Kidney epithelial cell (primary cell): Measurements from ENCODE around the gene HPCAL1. TPM values are rescaled to one million over a fixed set of nuclear protein-coding genes. Genes with fewer than 3 reads are reported as not detected.

ENCODE experiments used
- DNase-seq: peaks from one replicate; pipeline ENCODE4 v3.0.0-alpha.2; 2010; ENCODE audit warnings: low read depth
- H3K27me3 ChIP-seq: 2 replicates; pipeline ENCODE4 v1.6.0; 2011; ENCODE audit warnings: low read length; ENCODE audit not compliant: control insufficient read depth, insufficient read depth
- H3K36me3 ChIP-seq: 2 replicates; pipeline ENCODE4 v1.5.1; 2011; ENCODE audit warnings: low read length; ENCODE audit not compliant: control insufficient read depth, insufficient read depth
- H3K4me3 ChIP-seq: 2 replicates; pipeline ENCODE4 v1.5.1; 2011; ENCODE audit warnings: low read depth, mild to moderate bottlenecking, control low read depth, low read length
- total RNA-seq: library from RNA; depleted of rRNA; stranded (reverse); fragments of >200 nt; gene quantifications from 2 replicates; pipeline ENCODE4 v1.2.3, GENCODE V29; 2015
- TF ChIP-seq, protein P1 (sequence below): IDR thresholded peaks from 2 replicates; pipeline ENCODE4 v1.5.1; 2011; ENCODE audit warnings: mild to moderate bottlenecking, moderate library complexity, low read length, control low read depth, inconsistent platforms; ENCODE audit not compliant: insufficient read depth, poor library complexity, severe bottlenecking

Gene HPCAL1
- total RNA-seq, 1 donor from 2014 or later: 33.7 TPM

GRCh38 chr2:10392951-10393639 lies 90.4 kb downstream of the HPCAL1 start:
- no peaks in the 10 kb centered on the region for H3K27me3 ChIP-seq
- H3K36me3 ChIP-seq: no peaks in the 10 kb centered on the region
- TF ChIP-seq, protein P1, sequence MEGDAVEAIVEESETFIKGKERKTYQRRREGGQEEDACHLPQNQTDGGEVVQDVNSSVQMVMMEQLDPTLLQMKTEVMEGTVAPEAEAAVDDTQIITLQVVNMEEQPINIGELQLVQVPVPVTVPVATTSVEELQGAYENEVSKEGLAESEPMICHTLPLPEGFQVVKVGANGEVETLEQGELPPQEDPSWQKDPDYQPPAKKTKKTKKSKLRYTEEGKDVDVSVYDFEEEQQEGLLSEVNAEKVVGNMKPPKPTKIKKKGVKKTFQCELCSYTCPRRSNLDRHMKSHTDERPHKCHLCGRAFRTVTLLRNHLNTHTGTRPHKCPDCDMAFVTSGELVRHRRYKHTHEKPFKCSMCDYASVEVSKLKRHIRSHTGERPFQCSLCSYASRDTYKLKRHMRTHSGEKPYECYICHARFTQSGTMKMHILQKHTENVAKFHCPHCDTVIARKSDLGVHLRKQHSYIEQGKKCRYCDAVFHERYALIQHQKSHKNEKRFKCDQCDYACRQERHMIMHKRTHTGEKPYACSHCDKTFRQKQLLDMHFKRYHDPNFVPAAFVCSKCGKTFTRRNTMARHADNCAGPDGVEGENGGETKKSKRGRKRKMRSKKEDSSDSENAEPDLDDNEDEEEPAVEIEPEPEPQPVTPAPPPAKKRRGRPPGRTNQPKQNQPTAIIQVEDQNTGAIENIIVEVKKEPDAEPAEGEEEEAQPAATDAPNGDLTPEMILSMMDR: no peak
- no peak for DNase-seq
- H3K4me3 ChIP-seq: no peak overlapping the region

GRCh38 chr2:10393640-10393982 lies 90.9 kb downstream of the HPCAL1 start:
- TF ChIP-seq, protein P1: no peak
- H3K27me3 ChIP-seq: no peaks in the 10 kb centered on the region
- no peak overlapping the region for H3K4me3 ChIP-seq
- DNase-seq: no peak
- no peaks in the 10 kb centered on the region for H3K36me3 ChIP-seq

GRCh38 chr2:10395893-10396292 lies 93.2 kb downstream of the HPCAL1 start:
- TF ChIP-seq, protein P1: no peak
- no peak for DNase-seq
- no peaks in the 10 kb centered on the region for H3K36me3 ChIP-seq
- no peaks in the 10 kb centered on the region for H3K27me3 ChIP-seq
- no peak overlapping the region for H3K4me3 ChIP-seq

- Histone ChIP-seq H3K4me3 (no peak overlapping the region), H3K36me3 (no peaks in the 10 kb centered on the region), H3K27me3 (no peaks in the 10 kb centered on the region)
- no peak for DNase-seq
- TF ChIP-seq, protein P1: no peak
Observed at GRCh38 chr2:10396464-10396863, 93.8 kb downstream of the HPCAL1 start.

- Histone ChIP-seq H3K4me3 (no peak overlapping the region), H3K36me3 (no peaks in the 10 kb centered on the region), H3K27me3 (no peaks in the 10 kb centered on the region)
- TF ChIP-seq, protein P1: no peak
- DNase-seq: no peak
Observed at GRCh38 chr2:10397297-10397875, 94.7 kb downstream of the HPCAL1 start.

DNA sequence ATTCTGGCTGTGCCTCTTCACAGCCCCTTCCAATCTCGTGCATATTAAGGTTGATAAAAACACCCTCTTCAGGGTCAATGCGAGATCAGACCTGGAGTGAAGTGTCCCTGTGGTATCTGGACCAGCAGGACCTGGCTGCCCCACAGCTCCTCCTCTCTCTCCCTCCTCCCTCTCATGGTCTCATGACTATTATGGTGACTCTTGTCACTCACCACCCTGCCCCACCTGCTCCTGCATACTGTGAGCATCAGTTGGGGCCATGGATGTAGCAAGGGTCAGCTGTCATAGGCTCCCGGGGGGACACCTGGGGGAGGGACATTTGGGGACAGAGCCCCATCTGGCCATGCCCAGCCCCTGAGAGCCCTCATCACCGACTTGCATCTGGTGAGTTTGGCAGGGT lies 95.2 kb downstream of the HPCAL1 start:
- TF ChIP-seq, protein P1: no peak
- Histone ChIP-seq H3K36me3 (no peaks in the 10 kb centered on the region), H3K27me3 (no peaks in the 10 kb centered on the region), H3K4me3 (no peak overlapping the region)
- no peak for DNase-seq
